Astrocyte (in vitro differentiated cells and primary cell): ENCODE data around the gene ATP10B. TPM values are rescaled to one million over a fixed set of nuclear protein-coding genes. Genes with fewer than 3 reads are reported as not detected.

ENCODE experiments used
- DNase-seq: peaks from one replicate; pipeline ENCODE4 v3.0.0-alpha.2; 2010; ENCODE audit warnings: low read depth
- FAIRE-seq: peaks from 2 replicates; lab custom pipeline; 2011; peaks lifted over from hg19 to GRCh38; lab: Jason Lieb, UNC
- H2AFZ ChIP-seq: 2 replicates; pipeline ENCODE4 v1.6.0; 2012; ENCODE audit warnings: low read depth, low read length, inconsistent platforms
- H3K27ac ChIP-seq: 2 replicates; pipeline ENCODE4 v1.5.1; 2011; ENCODE audit warnings: low read depth, low read length, inconsistent platforms
- H3K27me3 ChIP-seq: 2 replicates; pipeline ENCODE4 v1.6.0; 2011; ENCODE audit warnings: low read length, inconsistent platforms; ENCODE audit not compliant: insufficient read depth
- H3K36me3 ChIP-seq: 2 replicates; pipeline ENCODE4 v1.5.1; 2011; ENCODE audit warnings: low read length, inconsistent platforms; ENCODE audit not compliant: insufficient read depth
- H3K4me1 ChIP-seq: 2 replicates; pipeline ENCODE4 v1.5.1; 2011; ENCODE audit warnings: low read length, inconsistent platforms; ENCODE audit not compliant: insufficient read depth
- H3K4me2 ChIP-seq: 2 replicates; pipeline ENCODE4 v1.6.0; 2012; ENCODE audit warnings: low read length, inconsistent platforms
- H3K4me3 ChIP-seq: 2 replicates; pipeline ENCODE4 v1.5.1; 2011; ENCODE audit warnings: low read depth, mild to moderate bottlenecking, low read length, inconsistent platforms; ENCODE audit not compliant: insufficient read depth
- H3K79me2 ChIP-seq: 2 replicates; pipeline ENCODE4 v1.6.0; 2012; ENCODE audit warnings: mild to moderate bottlenecking, low read length, inconsistent platforms; ENCODE audit not compliant: insufficient read depth
- H3K9ac ChIP-seq: 2 replicates; pipeline ENCODE4 v1.6.0; 2012; ENCODE audit warnings: mild to moderate bottlenecking, low read length, inconsistent platforms
- H3K9me3 ChIP-seq: 2 replicates; pipeline ENCODE4 v1.5.1; 2012; ENCODE audit warnings: low read depth, mild to moderate bottlenecking, low read length, inconsistent platforms; ENCODE audit not compliant: insufficient read depth
- H4K20me1 ChIP-seq: 2 replicates; pipeline ENCODE4 v1.6.0; 2012; ENCODE audit warnings: low read length, inconsistent platforms; ENCODE audit not compliant: insufficient read depth
- H3K27ac Mint-ChIP-seq: one replicate; pipeline ENCODE4 v1.8.0; 2021; ENCODE audit warnings: mild to moderate bottlenecking, mixed read lengths; ENCODE audit not compliant: unreplicated experiment
- H3K27me3 Mint-ChIP-seq: one replicate; pipeline ENCODE4 v1.8.0; 2021; ENCODE audit warnings: low read depth, mixed read lengths; ENCODE audit not compliant: unreplicated experiment
- H3K36me3 Mint-ChIP-seq: one replicate; pipeline ENCODE4 v1.8.0; 2021; ENCODE audit warnings: low read depth, mixed read lengths; ENCODE audit not compliant: unreplicated experiment
- H3K4me1 Mint-ChIP-seq: one replicate; pipeline ENCODE4 v1.8.0; 2021; ENCODE audit warnings: low read depth, mixed read lengths; ENCODE audit not compliant: unreplicated experiment
- H3K4me3 Mint-ChIP-seq: one replicate; pipeline ENCODE4 v1.8.0; 2021; ENCODE audit warnings: mild to moderate bottlenecking, moderate library complexity, mixed read lengths; ENCODE audit not compliant: unreplicated experiment
- H3K9me3 Mint-ChIP-seq: one replicate; pipeline ENCODE4 v1.8.0; 2021; ENCODE audit warnings: mild to moderate bottlenecking, mixed read lengths; ENCODE audit not compliant: unreplicated experiment
- CTCF ChIP-seq: IDR thresholded peaks from 2 replicates; pipeline ENCODE4 v1.5.1; 2011; ENCODE audit warnings: low read depth, mild to moderate bottlenecking, inconsistent platforms, low read length, moderate library complexity; ENCODE audit not compliant: insufficient read depth
- EZH2 ChIP-seq: IDR thresholded peaks from 2 replicates; pipeline ENCODE4 v1.6.1; 2012; ENCODE audit warnings: mild to moderate bottlenecking, low read length, inconsistent platforms; ENCODE audit not compliant: insufficient read depth
- total RNA-seq: library from RNA; stranded (reverse); gene quantifications from 2 replicates; pipeline ENCODE4 v1.2.1, GENCODE V29; 2021

The ATP10B gene
- total RNA-seq, 1 donor from 2014 or later = not detected

GRCh38 chr5:160516696-160517530, 335.1 kb downstream of the ATP10B start:
- H3K27me3 Mint-ChIP-seq = peaks cover 5% of the 10 kb centered on the region
- FAIRE-seq = no peak

GRCh38 chr5:160514866-160515265, 337.1 kb downstream of the ATP10B start:
- Mint-ChIP-seq H3K9me3 (peaks cover 6% of the 10 kb centered on the region), H3K27ac (no peak overlapping the region), H3K4me3 (no peak overlapping the region), H3K36me3 (no peaks in the 10 kb centered on the region), H3K27me3 (peaks cover 9% of the 10 kb centered on the region), H3K4me1 (no peaks in the 10 kb centered on the region)
- DNase-seq = no peak
- H3K36me3 ChIP-seq = no peaks in the 10 kb centered on the region
- H3K4me1 ChIP-seq = no peaks in the 10 kb centered on the region
- no peaks in the 10 kb centered on the region for H4K20me1 ChIP-seq
- no peak overlapping the region for H3K9ac ChIP-seq
- no peaks in the 10 kb centered on the region for H3K79me2 ChIP-seq
- no peak overlapping the region for H3K4me3 ChIP-seq
- TF ChIP-seq EZH2 (no peak), CTCF (no peak)
- no peaks in the 10 kb centered on the region for H3K9me3 ChIP-seq
- H3K4me2 ChIP-seq = no peak overlapping the region
- H3K27ac ChIP-seq = no peak overlapping the region
- no peaks in the 10 kb centered on the region for H3K27me3 ChIP-seq
- no peak overlapping the region for H2AFZ ChIP-seq
- FAIRE-seq = no peak

More at GRCh38 chr5:160516696-160517530, 335.1 kb downstream of the ATP10B start:
- H3K36me3 ChIP-seq = no peaks in the 10 kb centered on the region
- Mint-ChIP-seq H3K4me3 (no peak overlapping the region), H3K9me3 (peaks cover 6% of the 10 kb centered on the region), H3K36me3 (no peaks in the 10 kb centered on the region), H3K4me1 (peaks cover 8% of the 10 kb centered on the region), H3K27ac (no peak overlapping the region)
- no peaks in the 10 kb centered on the region for H3K27me3 ChIP-seq
- H3K9me3 ChIP-seq = no peaks in the 10 kb centered on the region
- H3K9ac ChIP-seq = no peak overlapping the region
- no peak overlapping the region for H3K4me2 ChIP-seq
- TF ChIP-seq EZH2 (no peak), CTCF (no peak)
- no peaks in the 10 kb centered on the region for H4K20me1 ChIP-seq
- no peak overlapping the region for H3K27ac ChIP-seq
- DNase-seq = no peak
- H3K4me1 ChIP-seq = no peaks in the 10 kb centered on the region
- no peak overlapping the region for H3K4me3 ChIP-seq
- no peak overlapping the region for H2AFZ ChIP-seq
- no peaks in the 10 kb centered on the region for H3K79me2 ChIP-seq

- Histone ChIP-seq H3K4me3 (no peak overlapping the region), H3K4me1 (peaks cover 1% of the 10 kb centered on the region), H4K20me1 (no peaks in the 10 kb centered on the region), H3K36me3 (no peaks in the 10 kb centered on the region), H2AFZ (no peak overlapping the region), H3K27ac (no peak overlapping the region), H3K4me2 (no peak overlapping the region), H3K27me3 (no peaks in the 10 kb centered on the region), H3K79me2 (no peaks in the 10 kb centered on the region), H3K9me3 (no peaks in the 10 kb centered on the region), H3K9ac (no peak overlapping the region)
- no peak for TF ChIP-seq CTCF
- TF ChIP-seq EZH2 = no peak
- no peaks in the 10 kb centered on the region for H3K36me3 Mint-ChIP-seq
- H3K4me3 Mint-ChIP-seq = no peak overlapping the region
- no peak overlapping the region for H3K27ac Mint-ChIP-seq
- H3K9me3 Mint-ChIP-seq = peaks cover 6% of the 10 kb centered on the region
- FAIRE-seq (no peak), DNase-seq (no peak)
- H3K27me3 Mint-ChIP-seq = peaks cover 9% of the 10 kb centered on the region
- H3K4me1 Mint-ChIP-seq = peaks cover 4% of the 10 kb centered on the region
Observed at GRCh38 chr5:160514191-160514590, 337.8 kb downstream of the ATP10B start.
